Body of pancreas (tissue), 4 donors: ENCODE measurements around the gene PRLHR.
"Not testable (repeated sequence)": the region's sequence is repeated elsewhere in the genome, so short reads cannot be mapped to it uniquely, and the experiment has no call there.

ENCODE experiments used
- POLR2A ChIP-seq, 3 donors: fragments of 450-650 bp; IDR thresholded peaks; one replicate each; pipeline ENCODE4 v1.6.1; 2016; ENCODE audit warnings: antibody characterized with exemption in 3 of 3, mild to moderate bottlenecking in 2 of 3
- TF ChIP-seq, protein P1 (sequence below), 7 experiments: fragments of 450-650 bp in 4 of 7; fragments of 200-600 bp in 3 of 7; sonication (generic) in 3 of 7; IDR thresholded peaks; one replicate each; pipeline ENCODE4 v1.5.1; 2016 to 2019; ENCODE audit warnings: antibody characterized with exemption in 7 of 7

DNA sequence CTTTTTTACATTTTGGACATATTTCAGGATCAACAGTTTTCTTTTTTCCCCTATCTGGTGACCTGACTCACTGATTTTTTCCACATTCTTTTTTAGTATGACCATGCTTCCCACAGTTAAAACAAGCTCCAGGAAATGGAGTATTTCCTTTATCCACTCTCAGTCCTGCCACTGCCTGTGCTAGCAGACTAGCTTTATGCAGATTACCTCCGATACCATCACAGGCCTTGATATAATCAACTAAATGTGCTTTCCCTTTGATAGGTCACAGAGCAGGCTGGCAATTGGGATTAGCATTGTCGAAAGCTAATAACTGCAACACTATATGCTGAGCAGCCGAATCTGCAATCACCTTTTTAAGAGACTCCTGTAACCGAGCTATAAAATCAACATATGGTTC lies 18.4 kb upstream of the PRLHR start:
- TF ChIP-seq, protein P1, sequence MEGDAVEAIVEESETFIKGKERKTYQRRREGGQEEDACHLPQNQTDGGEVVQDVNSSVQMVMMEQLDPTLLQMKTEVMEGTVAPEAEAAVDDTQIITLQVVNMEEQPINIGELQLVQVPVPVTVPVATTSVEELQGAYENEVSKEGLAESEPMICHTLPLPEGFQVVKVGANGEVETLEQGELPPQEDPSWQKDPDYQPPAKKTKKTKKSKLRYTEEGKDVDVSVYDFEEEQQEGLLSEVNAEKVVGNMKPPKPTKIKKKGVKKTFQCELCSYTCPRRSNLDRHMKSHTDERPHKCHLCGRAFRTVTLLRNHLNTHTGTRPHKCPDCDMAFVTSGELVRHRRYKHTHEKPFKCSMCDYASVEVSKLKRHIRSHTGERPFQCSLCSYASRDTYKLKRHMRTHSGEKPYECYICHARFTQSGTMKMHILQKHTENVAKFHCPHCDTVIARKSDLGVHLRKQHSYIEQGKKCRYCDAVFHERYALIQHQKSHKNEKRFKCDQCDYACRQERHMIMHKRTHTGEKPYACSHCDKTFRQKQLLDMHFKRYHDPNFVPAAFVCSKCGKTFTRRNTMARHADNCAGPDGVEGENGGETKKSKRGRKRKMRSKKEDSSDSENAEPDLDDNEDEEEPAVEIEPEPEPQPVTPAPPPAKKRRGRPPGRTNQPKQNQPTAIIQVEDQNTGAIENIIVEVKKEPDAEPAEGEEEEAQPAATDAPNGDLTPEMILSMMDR (IDR thresholded peaks at IDR 0.05) = not testable (repeated sequence)
- TF ChIP-seq POLR2A (IDR thresholded peaks at IDR 0.05) = not testable (repeated sequence)
